Stimulated activated naive B cell treated with anti-CD40 and anti-IgM and Interleukin-4, amounts not matched to agents 10 μg/mL and 1 μg/mL and 100 μg/mL, for 72 hours (primary cell): Measurements from ENCODE around the gene CST4.
"Not testable (repeated sequence)": the region's sequence is repeated elsewhere in the genome, so short reads cannot be mapped to it uniquely, and the experiment has no call there.

Experiments
- ATAC-seq, 2 donors: fragments of 150-1000 bp; cut with Tn5 transposase; replicated peaks; 2 replicates each; pipeline ENCODE4 v1.10.0; 2021; ENCODE audit warnings: moderate library complexity in 1 of 2
- DNase-seq: peaks from one replicate; pipeline ENCODE4 v3.0.0; 2021
- H3K27ac Mint-ChIP-seq: one replicate; pipeline ENCODE4 v1.8.0; 2022; ENCODE audit warnings: mild to moderate bottlenecking, mixed read lengths
- H3K27me3 Mint-ChIP-seq, 2 donors: one replicate each; pipeline ENCODE4 v1.8.0; 2022; ENCODE audit warnings: mixed read lengths in 2 of 2
- H3K36me3 Mint-ChIP-seq, 2 donors: one replicate each; pipeline ENCODE4 v1.8.0; 2022; ENCODE audit warnings: mixed read lengths in 2 of 2, mild to moderate bottlenecking in 1 of 2
- H3K4me1 Mint-ChIP-seq, 2 donors: one replicate each; pipeline ENCODE4 v1.8.0; 2022; ENCODE audit warnings: mixed read lengths in 2 of 2, mild to moderate bottlenecking in 1 of 2
- H3K4me3 Mint-ChIP-seq, 2 donors: one replicate each; pipeline ENCODE4 v1.8.0; 2022; ENCODE audit warnings: mild to moderate bottlenecking in 2 of 2, mixed read lengths in 2 of 2, moderate library complexity in 1 of 2
- H3K9me3 Mint-ChIP-seq, 2 donors: one replicate each; pipeline ENCODE4 v1.8.0; 2022; ENCODE audit warnings: mixed read lengths in 2 of 2, mild to moderate bottlenecking in 1 of 2

The CST4 gene

GRCh38 chr20:23637282-23638221 lies 51.3 kb downstream of the CST4 start, which contains the start of gene CST3:
Gene CST3, minus strand, starts transcription at chr20:23637955. Its CDS starts 93 bp downstream, at chr20:23637862.
- Mint-ChIP-seq H3K4me3 (peak within 1 kb of the TSS; percentile 75), H3K27me3 (peaks cover 27 to 31% of the 10 kb centered on the region in 2 donors), H3K27ac (no peak within 1 kb of the TSS), H3K36me3 (no peaks in the 10 kb centered on the region), H3K9me3 (peaks cover 0 to 1% of the 10 kb centered on the region in 2 donors), H3K4me1 (peaks cover 6 to 37% of the 10 kb centered on the region in 2 donors)
- ATAC-seq (peak; percentile 45 to 49), DNase-seq (no peak)

- Mint-ChIP-seq H3K36me3 (no peaks in the 10 kb centered on the region), H3K27ac (no peak overlapping the region), H3K4me1 (peaks cover 6 to 31% of the 10 kb centered on the region in 2 donors), H3K4me3 (peak overlapping the region; percentile 75), H3K27me3 (peaks cover 27 to 31% of the 10 kb centered on the region in 2 donors), H3K9me3 (peaks cover 0 to 1% of the 10 kb centered on the region in 2 donors)
- no peak for ATAC-seq
- no peak for DNase-seq
Measured at GRCh38 chr20:23636908-23637281, 51.9 kb downstream of the CST4 start.

GRCh38 chr20:23636182-23636907 lies 52.5 kb downstream of the CST4 start:
- no peak for DNase-seq
- Mint-ChIP-seq H3K4me3 (peak overlapping the region; percentile 75), H3K36me3 (no peaks in the 10 kb centered on the region), H3K27me3 (peaks cover 27 to 31% of the 10 kb centered on the region in 2 donors), H3K9me3 (peaks cover 0 to 1% of the 10 kb centered on the region in 2 donors), H3K4me1 (peaks cover 6 to 29% of the 10 kb centered on the region in 2 donors), H3K27ac (no peak overlapping the region)
- no peak for ATAC-seq

- not testable (repeated sequence) for DNase-seq, H3K9me3 Mint-ChIP-seq, H3K4me3 Mint-ChIP-seq, H3K36me3 Mint-ChIP-seq, ATAC-seq, H3K27ac Mint-ChIP-seq
- H3K4me1 Mint-ChIP-seq: peaks cover 6 to 24% of the 10 kb centered on the region in 2 donors
- peaks cover 27 to 31% of the 10 kb centered on the region in 2 donors for H3K27me3 Mint-ChIP-seq
Measured at GRCh38 chr20:23635768-23636090, 53.1 kb downstream of the CST4 start.
